Jurkat, Clone E6-1 (cell line): ENCODE data around the gene PLG.
"Not testable (repeated sequence)": the region's sequence is repeated elsewhere in the genome, so short reads cannot be mapped to it uniquely, and the experiment has no call there.

Experiments
- DNase-seq: peaks from one replicate; pipeline ENCODE4 v3.0.0-alpha.2; 2011; ENCODE audit warnings: low read depth, low spot score
- H3K4me3 ChIP-seq: 2 replicates; pipeline ENCODE4 v1.5.1; 2011; ENCODE audit warnings: mild to moderate bottlenecking, low read length, control low read depth, moderate library complexity

Gene PLG

GRCh38 chr6:160695622-160696021, 6.4 kb upstream of the PLG start:
- DNase-seq, H3K4me3 ChIP-seq: not testable (repeated sequence)

- H3K4me3 ChIP-seq, DNase-seq: not testable (repeated sequence)
Observed at GRCh38 chr6:160696884-160697283, 5.2 kb upstream of the PLG start.

- DNase-seq = no peak
- H3K4me3 ChIP-seq = no peak overlapping the region
Observed at GRCh38 chr6:160697826-160698225, 4.2 kb upstream of the PLG start.

- not testable (repeated sequence) for DNase-seq, H3K4me3 ChIP-seq
Observed at GRCh38 chr6:160704688-160705087, 2.6 kb downstream of the PLG start.

- DNase-seq, H3K4me3 ChIP-seq: not testable (repeated sequence)
Observed at GRCh38 chr6:160708993-160709392, 6.9 kb downstream of the PLG start.

GRCh38 chr6:160714731-160715316, 12.8 kb downstream of the PLG start:
- no peak overlapping the region for H3K4me3 ChIP-seq
- no peak for DNase-seq

- no peak overlapping the region for H3K4me3 ChIP-seq
- DNase-seq = peak; percentile 19
Observed at GRCh38 chr6:160730911-160731310, 28.9 kb downstream of the PLG start.

- peak; percentile 25 for DNase-seq
- no peak overlapping the region for H3K4me3 ChIP-seq
Observed at GRCh38 chr6:160733050-160733646, 31.1 kb downstream of the PLG start.

- no peak for DNase-seq
- no peak overlapping the region for H3K4me3 ChIP-seq
Observed at GRCh38 chr6:160734627-160735026, 32.6 kb downstream of the PLG start.

- no peak overlapping the region for H3K4me3 ChIP-seq
- DNase-seq = no peak
Observed at GRCh38 chr6:160735523-160735922, 33.5 kb downstream of the PLG start.

- no peak for DNase-seq
- no peak overlapping the region for H3K4me3 ChIP-seq
Observed at GRCh38 chr6:160737934-160738333, 35.9 kb downstream of the PLG start.

GRCh38 chr6:160739955-160740354, 37.9 kb downstream of the PLG start:
- DNase-seq = no peak
- no peak overlapping the region for H3K4me3 ChIP-seq

- not testable (repeated sequence) for DNase-seq, H3K4me3 ChIP-seq
Observed at GRCh38 chr6:160741012-160741411, 39.0 kb downstream of the PLG start.

- no peak overlapping the region for H3K4me3 ChIP-seq
- DNase-seq = no peak
Observed at GRCh38 chr6:160742090-160742489, 40.0 kb downstream of the PLG start.

- no peak for DNase-seq
- no peak overlapping the region for H3K4me3 ChIP-seq
Observed at GRCh38 chr6:160750276-160750689, 48.2 kb downstream of the PLG start.

- not testable (repeated sequence) for H3K4me3 ChIP-seq, DNase-seq
Observed at GRCh38 chr6:160753211-160753610, 51.2 kb downstream of the PLG start.

- no peak for DNase-seq
- no peak overlapping the region for H3K4me3 ChIP-seq
Observed at GRCh38 chr6:160755165-160755564, 53.1 kb downstream of the PLG start.

GRCh38 chr6:160756021-160756420, 54.0 kb downstream of the PLG start:
- H3K4me3 ChIP-seq = no peak overlapping the region
- no peak for DNase-seq

- no peak overlapping the region for H3K4me3 ChIP-seq
- no peak for DNase-seq
Observed at GRCh38 chr6:160756871-160757270, 54.8 kb downstream of the PLG start.

GRCh38 chr6:160764847-160765246, 62.8 kb downstream of the PLG start:
- H3K4me3 ChIP-seq = no peak overlapping the region
- no peak for DNase-seq

GRCh38 chr6:160765412-160765811, 63.4 kb downstream of the PLG start:
- no peak for DNase-seq
- H3K4me3 ChIP-seq = no peak overlapping the region
